Measurements from ENCODE around the gene KHDC1L.
"Not testable (repeated sequence)": the region's sequence is repeated elsewhere in the genome, so short reads cannot be mapped to it uniquely, and the experiment has no call there.

Gene KHDC1L

GRCh38 chr6:73240730-73241129 is 15.4 kb upstream of the KHDC1L start:
- H3K36me3 ChIP-seq (ENCODE audit: control insufficient read depth, low read depth, low read length): no peaks in the 10 kb centered on the region
- no peaks in the 10 kb centered on the region for H3K4me1 ChIP-seq (ENCODE audit: control insufficient read depth, low read depth, low read length)
- H3K27ac ChIP-seq (ENCODE audit: low read length): no peak overlapping the region
- no peaks in the 10 kb centered on the region for H3K9me3 ChIP-seq (ENCODE audit: control insufficient read depth, low read depth, low read length)
- no peak overlapping the region for H3K4me3 ChIP-seq (ENCODE audit: low read length)
- no peaks in the 10 kb centered on the region for H3K27me3 ChIP-seq (ENCODE audit: control insufficient read depth, insufficient read depth, low read length)
- H3K9ac ChIP-seq (ENCODE audit: low read length): no peak overlapping the region

- Histone ChIP-seq H3K36me3 (ENCODE audit: control insufficient read depth, low read depth, low read length) (no peaks in the 10 kb centered on the region), H3K9me3 (ENCODE audit: control insufficient read depth, low read depth, low read length) (no peaks in the 10 kb centered on the region), H3K27ac (ENCODE audit: low read length) (no peak overlapping the region), H3K9ac (ENCODE audit: low read length) (no peak overlapping the region), H3K4me1 (ENCODE audit: control insufficient read depth, low read depth, low read length) (no peaks in the 10 kb centered on the region), H3K27me3 (ENCODE audit: control insufficient read depth, insufficient read depth, low read length) (no peaks in the 10 kb centered on the region), H3K4me3 (ENCODE audit: low read length) (no peak overlapping the region)
These were observed 11.0 kb upstream of the KHDC1L start for GRCh38 chr6:73236144-73236750.

DNA sequence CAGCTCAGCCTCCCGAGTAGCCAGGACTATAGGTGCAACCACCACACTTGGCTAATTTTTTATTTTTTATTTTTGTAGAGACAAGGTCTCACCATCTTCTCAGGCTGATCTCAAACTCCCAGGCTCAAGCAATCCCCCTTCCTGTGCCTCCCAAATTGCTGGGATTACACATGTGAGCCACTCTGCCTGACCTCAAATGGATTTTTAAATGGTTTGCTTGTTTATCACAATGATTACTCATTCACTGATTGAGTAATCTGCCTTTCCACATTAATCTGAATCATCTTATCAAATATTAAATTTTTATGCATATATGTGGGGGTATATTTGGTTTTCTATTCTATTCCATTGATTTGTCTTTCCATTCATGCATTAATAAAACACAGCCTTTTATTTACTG is 9.4 kb upstream of the KHDC1L start:
- Histone ChIP-seq H3K27me3 (ENCODE audit: control insufficient read depth, insufficient read depth, low read length) (no peaks in the 10 kb centered on the region), H3K9me3 (ENCODE audit: control insufficient read depth, low read depth, low read length) (no peaks in the 10 kb centered on the region), H3K4me3 (ENCODE audit: low read length) (no peak overlapping the region), H3K9ac (ENCODE audit: low read length) (no peak overlapping the region), H3K27ac (ENCODE audit: low read length) (no peak overlapping the region), H3K36me3 (ENCODE audit: control insufficient read depth, low read depth, low read length) (no peaks in the 10 kb centered on the region), H3K4me1 (ENCODE audit: control insufficient read depth, low read depth, low read length) (no peaks in the 10 kb centered on the region)

- H3K27me3 ChIP-seq (ENCODE audit: control insufficient read depth, insufficient read depth, low read length); H3K27ac ChIP-seq (ENCODE audit: low read length); H3K9ac ChIP-seq (ENCODE audit: low read length); H3K4me1 ChIP-seq (ENCODE audit: control insufficient read depth, low read depth, low read length); H3K4me3 ChIP-seq (ENCODE audit: low read length); H3K36me3 ChIP-seq (ENCODE audit: control insufficient read depth, low read depth, low read length); H3K9me3 ChIP-seq (ENCODE audit: control insufficient read depth, low read depth, low read length): not testable (repeated sequence)
These were observed 8.7 kb upstream of the KHDC1L start for GRCh38 chr6:73233971-73234370.

- no peak overlapping the region for H3K9ac ChIP-seq (ENCODE audit: low read length)
- no peaks in the 10 kb centered on the region for H3K4me1 ChIP-seq (ENCODE audit: control insufficient read depth, low read depth, low read length)
- H3K4me3 ChIP-seq (ENCODE audit: low read length): no peak overlapping the region
- H3K9me3 ChIP-seq (ENCODE audit: control insufficient read depth, low read depth, low read length): no peaks in the 10 kb centered on the region
- no peaks in the 10 kb centered on the region for H3K36me3 ChIP-seq (ENCODE audit: control insufficient read depth, low read depth, low read length)
- no peak overlapping the region for H3K27ac ChIP-seq (ENCODE audit: low read length)
- no peaks in the 10 kb centered on the region for H3K27me3 ChIP-seq (ENCODE audit: control insufficient read depth, insufficient read depth, low read length)
These were observed 7.8 kb upstream of the KHDC1L start for GRCh38 chr6:73233048-73233447.

GRCh38 chr6:73231986-73232391 is 6.7 kb upstream of the KHDC1L start:
- no peaks in the 10 kb centered on the region for H3K27me3 ChIP-seq (ENCODE audit: control insufficient read depth, insufficient read depth, low read length)
- no peaks in the 10 kb centered on the region for H3K4me1 ChIP-seq (ENCODE audit: control insufficient read depth, low read depth, low read length)
- no peaks in the 10 kb centered on the region for H3K36me3 ChIP-seq (ENCODE audit: control insufficient read depth, low read depth, low read length)
- H3K27ac ChIP-seq (ENCODE audit: low read length): no peak overlapping the region
- H3K4me3 ChIP-seq (ENCODE audit: low read length): no peak overlapping the region
- no peak overlapping the region for H3K9ac ChIP-seq (ENCODE audit: low read length)
- H3K9me3 ChIP-seq (ENCODE audit: control insufficient read depth, low read depth, low read length): no peaks in the 10 kb centered on the region

GRCh38 chr6:73227606-73228255 is 2.4 kb upstream of the KHDC1L start:
- Histone ChIP-seq H3K27ac (ENCODE audit: low read length) (no peak overlapping the region), H3K9me3 (ENCODE audit: control insufficient read depth, low read depth, low read length) (no peaks in the 10 kb centered on the region), H3K4me1 (ENCODE audit: control insufficient read depth, low read depth, low read length) (no peaks in the 10 kb centered on the region), H3K9ac (ENCODE audit: low read length) (no peak overlapping the region), H3K36me3 (ENCODE audit: control insufficient read depth, low read depth, low read length) (no peaks in the 10 kb centered on the region), H3K27me3 (ENCODE audit: control insufficient read depth, insufficient read depth, low read length) (no peaks in the 10 kb centered on the region), H3K4me3 (ENCODE audit: low read length) (no peak overlapping the region)

GRCh38 chr6:73216859-73217258 is 8.4 kb downstream of the KHDC1L start:
- Histone ChIP-seq H3K9me3 (ENCODE audit: control insufficient read depth, low read depth, low read length) (no peaks in the 10 kb centered on the region), H3K4me3 (ENCODE audit: low read length) (no peak overlapping the region), H3K27ac (ENCODE audit: low read length) (no peak overlapping the region), H3K4me1 (ENCODE audit: control insufficient read depth, low read depth, low read length) (no peaks in the 10 kb centered on the region), H3K27me3 (ENCODE audit: control insufficient read depth, insufficient read depth, low read length) (no peaks in the 10 kb centered on the region), H3K9ac (ENCODE audit: low read length) (no peak overlapping the region), H3K36me3 (ENCODE audit: control insufficient read depth, low read depth, low read length) (no peaks in the 10 kb centered on the region)

- no peaks in the 10 kb centered on the region for H3K36me3 ChIP-seq (ENCODE audit: control insufficient read depth, low read depth, low read length)
- no peak overlapping the region for H3K27ac ChIP-seq (ENCODE audit: low read length)
- H3K27me3 ChIP-seq (ENCODE audit: control insufficient read depth, insufficient read depth, low read length): no peaks in the 10 kb centered on the region
- H3K4me3 ChIP-seq (ENCODE audit: low read length): no peak overlapping the region
- H3K9me3 ChIP-seq (ENCODE audit: control insufficient read depth, low read depth, low read length): no peaks in the 10 kb centered on the region
- peaks cover 1% of the 10 kb centered on the region for H3K4me1 ChIP-seq (ENCODE audit: control insufficient read depth, low read depth, low read length)
- no peak overlapping the region for H3K9ac ChIP-seq (ENCODE audit: low read length)
These were observed 16.2 kb downstream of the KHDC1L start for GRCh38 chr6:73209117-73209516.

DNA sequence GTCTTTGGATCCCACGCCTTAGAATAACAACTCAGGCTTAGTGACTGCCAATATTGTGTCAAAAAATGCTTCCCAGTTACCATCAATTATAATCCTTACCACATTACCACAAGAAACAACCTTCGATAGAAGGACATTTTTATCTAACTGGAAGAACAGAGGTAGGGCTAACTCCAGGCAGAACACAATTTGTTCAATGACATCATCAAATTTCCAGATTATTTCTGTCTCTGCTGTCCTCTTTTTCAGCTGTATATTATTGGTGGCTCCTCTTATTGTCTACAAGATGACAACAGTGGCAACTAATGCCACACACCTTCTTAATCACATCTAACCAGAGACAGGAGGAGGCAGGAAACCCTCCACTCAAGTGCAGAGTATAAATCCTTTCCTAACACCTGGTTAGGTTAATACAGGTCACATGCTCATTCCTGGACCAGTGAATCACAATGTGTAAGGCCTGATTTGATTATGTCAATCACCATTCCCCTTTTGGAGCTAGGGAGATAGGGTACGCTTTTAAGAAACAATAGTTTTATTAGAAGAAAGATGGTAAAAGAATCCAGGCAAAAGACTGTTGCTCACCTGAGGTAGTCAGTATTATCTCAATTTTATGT is 18.0 kb downstream of the KHDC1L start:
- Histone ChIP-seq H3K9ac (ENCODE audit: low read length) (no peak overlapping the region), H3K4me1 (ENCODE audit: control insufficient read depth, low read depth, low read length) (peaks cover 3% of the 10 kb centered on the region), H3K36me3 (ENCODE audit: control insufficient read depth, low read depth, low read length) (no peaks in the 10 kb centered on the region), H3K27me3 (ENCODE audit: control insufficient read depth, insufficient read depth, low read length) (no peaks in the 10 kb centered on the region), H3K4me3 (ENCODE audit: low read length) (no peak overlapping the region), H3K27ac (ENCODE audit: low read length) (no peak overlapping the region), H3K9me3 (ENCODE audit: control insufficient read depth, low read depth, low read length) (no peaks in the 10 kb centered on the region)

GRCh38 chr6:73204252-73204651 is 21.0 kb downstream of the KHDC1L start:
- Histone ChIP-seq H3K9me3 (ENCODE audit: control insufficient read depth, low read depth, low read length) (no peaks in the 10 kb centered on the region), H3K36me3 (ENCODE audit: control insufficient read depth, low read depth, low read length) (no peaks in the 10 kb centered on the region), H3K27ac (ENCODE audit: low read length) (no peak overlapping the region), H3K27me3 (ENCODE audit: control insufficient read depth, insufficient read depth, low read length) (no peaks in the 10 kb centered on the region), H3K9ac (ENCODE audit: low read length) (no peak overlapping the region), H3K4me3 (ENCODE audit: low read length) (no peak overlapping the region), H3K4me1 (ENCODE audit: control insufficient read depth, low read depth, low read length) (peaks cover 3% of the 10 kb centered on the region)

- Histone ChIP-seq H3K4me3 (ENCODE audit: low read length) (no peak overlapping the region), H3K36me3 (ENCODE audit: control insufficient read depth, low read depth, low read length) (no peaks in the 10 kb centered on the region), H3K9ac (ENCODE audit: low read length) (no peak overlapping the region), H3K9me3 (ENCODE audit: control insufficient read depth, low read depth, low read length) (no peaks in the 10 kb centered on the region), H3K27ac (ENCODE audit: low read length) (no peak overlapping the region), H3K27me3 (ENCODE audit: control insufficient read depth, insufficient read depth, low read length) (no peaks in the 10 kb centered on the region), H3K4me1 (ENCODE audit: control insufficient read depth, low read depth, low read length) (peaks cover 7% of the 10 kb centered on the region)
These were observed 22.2 kb downstream of the KHDC1L start for GRCh38 chr6:73203098-73203497.
